HG02798 (cell line): Measurements from ENCODE around the gene TUBB3.
"Not testable (repeated sequence)": the region's sequence is repeated elsewhere in the genome, so short reads cannot be mapped to it uniquely, and the experiment has no call there.

Source experiments
- ATAC-seq: cut with Tn5 transposase; IDR thresholded peaks from one replicate; pipeline ENCODE4 v1.9.1; 2021; ENCODE audit warnings: mild to moderate bottlenecking; ENCODE audit not compliant: unreplicated experiment, poor library complexity

The TUBB3 gene

DNA sequence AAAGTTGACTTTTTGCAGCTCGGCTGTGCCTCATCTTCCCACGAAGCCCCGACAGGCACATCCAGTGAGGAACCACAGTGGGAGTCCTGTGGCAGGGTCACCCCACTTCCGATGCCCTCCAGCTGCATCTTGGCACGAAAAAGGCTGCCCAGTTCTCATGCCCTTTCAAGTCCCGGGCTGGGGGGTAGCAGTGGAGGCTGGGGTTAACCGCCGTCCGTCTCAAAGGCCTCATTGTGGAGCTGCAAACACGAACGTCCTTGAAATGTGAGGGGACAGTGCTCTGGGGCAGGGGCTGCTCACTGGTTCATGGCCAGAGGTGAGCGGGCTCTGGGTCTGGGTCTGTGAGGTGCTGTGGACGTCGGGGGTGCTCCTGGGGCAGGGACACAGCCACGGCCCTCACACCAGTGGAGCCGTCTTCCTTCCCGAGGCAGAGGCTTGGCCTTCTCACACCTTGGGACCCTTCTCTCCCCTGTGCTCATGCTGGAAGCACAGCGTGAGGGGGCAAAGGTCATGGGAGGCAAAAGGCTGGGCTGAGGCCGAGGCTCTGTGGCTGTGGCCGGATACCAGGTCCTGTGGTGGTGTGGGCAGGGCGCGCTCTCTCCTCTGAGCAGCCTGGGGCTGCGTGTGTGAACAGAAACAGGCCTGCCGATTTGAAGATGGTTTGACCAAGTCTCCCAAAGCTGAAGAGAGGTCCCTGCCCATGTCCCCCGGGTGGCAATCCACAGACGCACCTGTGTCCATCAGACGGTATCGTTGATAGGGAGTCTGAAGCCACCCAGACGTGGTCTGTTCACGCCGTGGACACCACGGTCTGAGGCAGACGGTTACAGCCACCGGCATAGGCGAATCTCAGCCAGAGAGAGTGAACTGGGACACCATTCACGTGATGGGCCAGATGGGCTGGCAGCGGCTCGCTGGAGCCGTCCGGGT is 7.6 kb upstream of the TUBB3 start:
- no peak for ATAC-seq

DNA sequence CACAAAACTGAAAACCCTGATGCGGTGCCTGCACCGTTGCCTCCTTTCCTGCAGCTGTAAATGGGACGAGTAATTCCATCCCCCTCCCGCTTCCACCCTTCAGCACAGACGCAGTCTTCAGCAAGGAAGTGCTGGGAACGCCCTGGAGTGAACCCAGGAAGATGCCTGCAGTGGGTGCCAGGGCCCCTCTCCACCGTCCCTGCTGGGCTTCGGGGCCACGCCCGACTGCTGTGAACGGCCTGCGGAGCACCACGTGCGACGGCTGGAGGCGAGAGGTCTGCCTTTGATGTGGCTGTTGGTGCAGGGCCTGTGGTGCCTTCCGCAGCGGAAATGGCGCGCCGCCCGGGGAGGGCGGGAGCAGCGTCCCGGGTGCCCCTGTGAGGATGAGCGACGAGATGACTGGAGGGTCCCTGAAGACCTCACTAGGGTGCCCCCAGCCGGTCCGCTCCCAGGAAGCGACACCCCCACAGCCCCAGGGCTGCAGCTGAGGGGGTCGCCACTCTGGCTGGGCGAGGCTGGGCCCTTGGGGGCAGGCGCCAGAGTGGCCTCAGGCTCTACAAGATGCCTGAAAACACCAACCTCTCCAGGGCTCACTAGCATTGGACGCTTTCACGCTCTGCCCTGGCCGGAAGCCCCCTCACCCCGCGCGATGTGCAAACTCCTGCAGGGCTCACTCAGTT is 5.2 kb upstream of the TUBB3 start:
- peak; percentile 84 for ATAC-seq

DNA sequence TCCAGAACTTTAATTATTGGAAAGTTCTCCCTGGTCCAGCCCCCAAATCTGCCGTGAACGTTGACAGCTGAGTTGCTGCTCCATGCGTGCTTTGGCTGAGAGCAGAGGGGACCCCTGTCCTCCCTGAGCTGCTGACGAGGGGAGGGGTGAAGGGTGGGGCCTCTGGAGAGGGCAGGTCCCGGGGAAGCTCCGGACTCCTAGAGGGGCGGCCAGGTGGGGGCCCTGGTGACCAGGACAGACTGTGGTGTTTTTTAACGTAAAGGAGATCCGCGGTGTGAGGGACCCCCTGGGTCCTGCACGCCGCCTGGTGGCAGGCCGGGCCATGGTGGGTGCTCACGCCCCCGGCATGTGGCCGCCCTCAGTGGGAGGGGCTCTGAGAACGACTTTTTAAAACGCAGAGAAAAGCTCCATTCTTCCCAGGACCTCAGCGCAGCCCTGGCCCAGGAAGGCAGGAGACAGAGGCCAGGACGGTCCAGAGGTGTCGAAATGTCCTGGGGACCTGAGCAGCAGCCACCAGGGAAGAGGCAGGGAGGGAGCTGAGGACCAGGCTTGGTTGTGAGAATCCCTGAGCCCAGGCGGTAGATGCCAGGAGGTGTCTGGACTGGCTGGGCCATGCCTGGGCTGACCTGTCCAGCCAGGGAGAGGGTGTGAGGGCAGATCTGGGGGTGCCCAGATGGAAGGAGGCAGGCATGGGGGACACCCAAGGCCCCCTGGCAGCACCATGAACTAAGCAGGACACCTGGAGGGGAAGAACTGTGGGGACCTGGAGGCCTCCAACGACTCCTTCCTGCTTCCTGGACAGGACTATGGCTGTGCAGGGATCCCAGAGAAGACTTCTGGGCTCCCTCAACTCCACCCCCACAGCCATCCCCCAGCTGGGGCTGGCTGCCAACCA is 4.4 kb upstream of the TUBB3 start, which contains the start of gene MC1R:
MC1R (plus strand) TSS at position 410 of the 895 bp plus-strand sequence; CDS start at position 807, 397 bp downstream.
- no peak for ATAC-seq

DNA sequence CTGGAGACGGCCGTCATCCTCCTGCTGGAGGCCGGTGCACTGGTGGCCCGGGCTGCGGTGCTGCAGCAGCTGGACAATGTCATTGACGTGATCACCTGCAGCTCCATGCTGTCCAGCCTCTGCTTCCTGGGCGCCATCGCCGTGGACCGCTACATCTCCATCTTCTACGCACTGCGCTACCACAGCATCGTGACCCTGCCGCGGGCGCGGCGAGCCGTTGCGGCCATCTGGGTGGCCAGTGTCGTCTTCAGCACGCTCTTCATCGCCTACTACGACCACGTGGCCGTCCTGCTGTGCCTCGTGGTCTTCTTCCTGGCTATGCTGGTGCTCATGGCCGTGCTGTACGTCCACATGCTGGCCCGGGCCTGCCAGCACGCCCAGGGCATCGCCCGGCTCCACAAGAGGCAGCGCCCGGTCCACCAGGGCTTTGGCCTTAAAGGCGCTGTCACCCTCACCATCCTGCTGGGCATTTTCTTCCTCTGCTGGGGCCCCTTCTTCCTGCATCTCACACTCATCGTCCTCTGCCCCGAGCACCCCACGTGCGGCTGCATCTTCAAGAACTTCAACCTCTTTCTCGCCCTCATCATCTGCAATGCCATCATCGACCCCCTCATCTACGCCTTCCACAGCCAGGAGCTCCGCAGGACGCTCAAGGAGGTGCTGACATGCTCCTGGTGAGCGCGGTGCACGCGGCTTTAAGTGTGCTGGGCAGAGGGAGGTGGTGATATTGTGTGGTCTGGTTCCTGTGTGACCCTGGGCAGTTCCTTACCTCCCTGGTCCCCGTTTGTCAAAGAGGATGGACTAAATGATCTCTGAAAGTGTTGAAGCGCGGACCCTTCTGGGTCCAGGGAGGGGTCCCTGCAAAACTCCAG is 3.4 kb upstream of the TUBB3 start:
- ATAC-seq = no peak

DNA sequence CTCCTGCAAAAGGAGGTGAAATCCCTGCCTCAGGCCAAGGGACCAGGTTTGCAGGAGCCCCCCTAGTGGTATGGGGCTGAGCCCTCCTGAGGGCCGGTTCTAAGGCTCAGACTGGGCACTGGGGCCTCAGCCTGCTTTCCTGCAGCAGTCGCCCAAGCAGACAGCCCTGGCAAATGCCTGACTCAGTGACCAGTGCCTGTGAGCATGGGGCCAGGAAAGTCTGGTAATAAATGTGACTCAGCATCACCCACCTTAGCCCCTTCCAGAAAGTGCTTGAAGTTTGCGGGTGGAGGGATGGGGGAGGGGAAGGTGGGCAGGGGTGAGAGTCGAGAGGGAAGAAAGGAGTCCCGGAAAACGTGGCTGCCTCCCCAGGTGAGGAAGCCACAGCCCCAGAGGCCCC is 2.4 kb upstream of the TUBB3 start:
- ATAC-seq = no peak

DNA sequence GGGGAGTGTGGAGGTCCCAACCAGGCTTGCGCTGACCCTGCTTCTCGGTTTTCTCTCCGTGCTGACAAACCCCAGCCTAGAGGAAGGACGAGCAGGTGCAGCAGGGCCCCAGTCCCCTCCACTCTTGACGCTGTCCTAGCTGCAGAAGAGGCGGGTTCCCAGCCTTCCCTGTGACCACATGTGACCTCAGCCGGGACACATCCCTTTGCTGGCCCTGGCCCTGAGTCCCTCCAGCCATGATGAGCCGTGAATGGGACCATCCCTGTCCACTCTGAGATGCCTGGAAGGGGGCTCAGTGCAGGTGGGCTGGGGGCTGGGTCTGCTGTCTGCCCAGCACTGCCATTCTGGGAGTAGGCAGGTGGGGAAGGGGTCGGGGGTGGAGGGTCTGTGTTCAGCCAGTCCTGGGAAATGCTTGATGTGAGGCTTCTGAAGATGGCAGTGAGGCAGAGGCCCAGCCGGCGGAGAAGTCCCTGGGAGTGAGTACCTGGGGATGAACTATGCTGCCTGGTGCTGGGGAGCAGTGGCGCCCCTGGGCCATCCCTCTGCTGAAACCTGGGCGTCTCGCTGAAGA is 1.9 kb upstream of the TUBB3 start:
- ATAC-seq = no peak

DNA sequence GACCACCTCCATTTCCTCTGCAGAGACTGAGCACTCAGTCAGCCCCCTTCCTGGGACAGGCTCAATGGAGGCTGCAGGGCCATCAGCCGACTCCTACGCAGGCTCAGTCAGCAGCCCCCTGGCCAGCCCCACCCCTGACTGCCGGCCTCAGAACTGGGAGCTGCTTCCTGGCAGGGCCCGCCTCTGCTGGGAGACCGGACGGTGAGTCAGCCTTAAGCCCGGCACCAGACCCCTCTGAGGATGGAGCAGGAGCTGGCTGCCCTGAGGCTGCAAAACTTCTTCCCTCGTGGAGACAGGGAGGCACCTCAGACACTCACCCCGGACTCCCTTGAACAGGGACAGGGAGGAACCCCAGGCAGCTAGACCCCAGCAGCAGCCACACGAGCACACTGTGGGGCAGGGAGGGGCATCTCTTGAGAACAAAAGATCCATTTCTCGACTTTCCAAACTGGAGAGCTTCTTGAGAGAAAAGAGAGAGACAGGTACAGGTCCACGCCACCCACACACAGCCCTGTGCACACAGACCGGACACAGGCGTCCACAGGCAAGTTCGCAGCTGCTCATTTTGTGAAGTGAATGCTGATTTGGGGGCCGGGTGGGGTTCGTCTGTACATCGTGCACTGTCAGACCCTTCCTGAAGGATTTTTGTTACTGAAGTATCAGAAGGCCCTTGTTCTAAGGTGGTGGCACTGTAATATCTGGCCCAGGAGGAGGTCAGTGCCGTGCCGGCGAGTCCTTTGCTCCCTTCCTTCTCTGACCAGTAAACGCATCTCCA is 1.3 kb upstream of the TUBB3 start:
- ATAC-seq = no peak

DNA sequence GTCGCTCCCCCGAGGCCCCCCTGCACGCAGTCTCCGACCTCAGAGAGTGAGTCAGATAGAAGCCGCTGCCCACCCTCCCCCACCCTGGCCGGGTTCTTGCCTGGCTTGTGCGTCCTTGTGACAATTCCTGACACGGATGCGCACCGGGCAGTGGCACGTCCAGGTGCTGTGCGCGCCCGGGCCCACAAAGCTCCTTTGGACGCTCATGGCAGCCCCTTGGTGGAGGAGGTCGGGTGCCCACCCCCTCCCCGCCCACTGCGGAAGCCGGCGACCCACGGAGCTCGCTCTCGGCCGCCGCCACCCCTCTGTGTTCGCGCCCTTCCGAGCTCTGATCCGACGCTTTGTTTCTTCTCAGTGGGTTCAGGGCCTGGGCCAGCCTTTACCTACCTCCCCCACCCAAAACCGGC is 662 bp upstream of the TUBB3 start:
- no peak for ATAC-seq

DNA sequence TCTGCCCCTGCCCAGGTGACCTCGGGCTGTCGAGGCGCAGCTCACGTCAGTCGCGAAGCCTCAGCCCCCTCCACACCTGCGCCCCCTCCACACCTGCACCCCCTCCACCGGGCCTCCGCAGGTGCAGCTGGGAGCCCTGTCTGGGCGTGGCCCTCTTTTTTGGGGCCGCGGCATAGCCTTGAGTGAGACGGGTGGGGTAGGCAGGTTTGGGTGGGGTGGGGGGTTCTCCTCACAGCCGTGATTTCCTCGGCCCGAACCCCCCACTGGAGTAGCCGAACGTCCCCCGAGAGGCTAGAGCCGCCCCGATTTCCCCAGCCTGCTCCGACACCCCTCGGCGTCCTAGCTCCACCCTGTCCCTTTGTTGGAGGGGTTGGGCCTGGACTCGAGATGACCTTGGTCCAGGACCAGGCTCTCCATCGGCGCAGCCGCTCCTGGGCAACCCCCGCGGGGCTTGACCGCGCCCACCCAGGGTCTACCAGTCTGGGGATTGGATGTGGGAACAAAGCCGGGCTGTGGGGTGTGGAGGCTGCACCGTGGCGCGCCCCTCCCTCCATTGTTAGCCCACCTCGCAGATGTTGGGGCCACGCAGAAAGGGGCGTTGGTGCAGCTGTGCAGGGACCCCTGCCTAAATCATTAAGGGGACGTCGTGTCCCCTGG is 626 bp downstream of the TUBB3 start:
- ATAC-seq = no peak

DNA sequence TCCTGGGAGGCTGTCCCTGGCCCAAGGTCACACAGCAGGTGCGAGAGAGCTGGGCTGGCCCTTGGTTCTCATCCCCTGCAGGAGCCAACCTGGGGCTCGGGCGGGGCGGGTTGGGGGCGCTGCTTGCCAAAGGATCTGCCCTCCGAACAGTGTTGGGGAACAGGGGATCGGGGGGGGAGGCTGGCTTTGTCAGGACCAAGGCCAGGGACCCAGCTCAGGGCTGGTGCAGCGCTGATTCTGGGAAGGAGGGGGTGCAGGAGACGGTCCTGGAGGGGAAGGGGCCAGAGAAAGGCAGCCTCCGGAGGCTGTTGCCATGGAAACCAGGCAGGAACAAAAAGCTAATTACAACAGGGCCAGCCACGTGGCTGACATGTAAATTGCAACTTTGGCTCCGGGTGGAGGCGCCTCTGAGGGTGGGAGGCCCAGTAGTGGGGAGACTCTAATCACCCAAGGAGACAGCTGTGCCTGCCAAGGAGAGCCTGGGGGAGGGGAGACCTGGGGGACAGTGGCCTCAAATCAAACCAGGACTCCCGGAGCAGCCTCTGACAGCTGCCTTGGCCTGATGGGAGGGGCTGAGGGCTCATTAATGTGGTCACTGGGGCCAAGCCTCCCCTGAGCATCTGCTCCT is 1.3 kb downstream of the TUBB3 start:
- ATAC-seq = no peak

DNA sequence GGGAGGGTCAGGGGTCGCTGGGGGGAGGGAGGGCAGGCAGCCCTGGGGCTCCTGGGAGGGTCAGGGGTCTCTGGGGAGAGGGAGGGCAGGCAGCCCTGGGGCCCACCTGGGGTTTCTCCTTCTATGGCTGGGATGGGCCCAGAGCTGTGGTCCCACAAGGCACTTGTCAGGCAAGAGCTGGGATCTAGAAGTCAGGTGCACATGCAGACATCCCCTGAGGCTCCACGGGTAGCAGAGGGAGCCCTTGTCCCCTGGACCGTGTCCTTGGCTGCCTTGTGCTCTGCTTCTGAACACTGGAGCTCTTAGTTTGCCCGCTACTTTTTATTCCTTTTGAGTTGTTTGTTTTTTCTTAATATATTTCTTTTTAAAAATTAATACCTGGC is 1.8 kb downstream of the TUBB3 start:
- no peak for ATAC-seq

DNA sequence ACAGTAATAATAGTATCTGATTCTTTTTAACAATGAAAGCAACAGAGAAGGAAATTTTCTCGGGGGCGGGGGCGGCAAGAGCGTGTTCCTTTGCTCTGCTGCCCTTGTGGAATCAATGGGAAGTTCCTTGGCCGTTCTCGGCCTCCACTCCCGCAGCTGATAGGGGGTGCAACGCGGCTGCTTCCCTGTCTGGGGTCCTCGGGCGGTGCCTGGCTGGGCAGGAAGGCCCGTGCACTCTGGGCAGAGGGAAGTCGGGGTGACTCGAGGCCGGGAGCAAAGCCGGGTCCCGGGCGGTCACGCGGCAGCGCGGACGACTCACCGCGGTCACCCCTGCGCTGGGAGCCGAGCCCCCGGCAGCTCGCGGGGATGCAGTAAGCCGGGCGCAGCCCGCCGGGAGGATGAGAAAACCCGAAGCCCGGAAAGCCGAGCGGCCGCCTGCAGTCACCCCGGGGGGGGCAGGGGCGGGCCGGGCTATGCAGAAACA is 2.5 kb downstream of the TUBB3 start:
- no peak for ATAC-seq

DNA sequence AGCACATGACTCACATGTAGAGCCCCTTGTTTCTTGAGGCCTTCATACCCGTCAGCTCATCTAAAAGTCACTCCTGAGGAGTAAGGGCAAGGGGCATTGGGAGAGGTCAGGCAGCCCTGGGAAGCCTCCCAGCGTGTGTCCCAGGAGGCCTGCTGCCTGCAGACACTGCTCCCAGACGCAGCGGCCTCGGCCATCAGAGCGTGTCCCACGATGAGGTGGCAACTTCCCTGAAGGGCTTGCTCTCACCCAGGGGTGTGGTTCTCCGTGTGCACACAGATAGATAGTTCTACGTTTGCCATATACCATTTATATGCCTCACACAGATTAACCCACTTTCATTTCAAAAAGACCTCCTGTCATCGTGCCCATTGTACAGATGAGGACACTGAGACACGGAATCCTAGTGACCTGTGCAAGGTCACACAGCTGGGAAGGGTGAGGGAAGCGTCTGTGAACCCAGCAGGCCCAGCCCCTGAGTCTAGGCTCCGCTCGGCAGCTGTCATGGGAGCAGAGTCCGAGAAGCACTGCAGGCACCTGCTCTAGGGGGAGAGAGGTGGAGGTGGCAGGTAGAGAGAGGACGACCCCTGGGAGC is 8.3 kb downstream of the TUBB3 start:
- no peak for ATAC-seq

DNA sequence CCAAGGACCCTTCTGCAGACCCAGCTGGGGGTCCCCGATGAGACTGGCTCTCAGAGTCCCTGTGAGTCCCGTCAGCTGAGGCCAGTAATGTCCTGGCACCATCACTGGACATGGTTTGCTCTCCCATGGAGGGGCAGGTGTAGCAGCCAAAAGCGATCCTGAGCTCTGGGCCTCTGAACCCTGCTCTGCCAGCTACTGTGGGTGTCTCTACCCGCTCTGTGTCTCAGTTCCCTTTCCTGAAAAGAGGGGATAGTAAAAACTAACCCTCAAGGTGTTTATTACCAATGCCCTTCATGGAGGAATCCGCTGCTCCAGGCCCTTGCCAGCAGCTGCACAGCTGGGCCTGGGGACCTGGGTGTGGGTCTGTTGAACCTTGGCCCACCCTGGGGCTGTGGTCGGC is 8.8 kb downstream of the TUBB3 start:
- no peak for ATAC-seq

DNA sequence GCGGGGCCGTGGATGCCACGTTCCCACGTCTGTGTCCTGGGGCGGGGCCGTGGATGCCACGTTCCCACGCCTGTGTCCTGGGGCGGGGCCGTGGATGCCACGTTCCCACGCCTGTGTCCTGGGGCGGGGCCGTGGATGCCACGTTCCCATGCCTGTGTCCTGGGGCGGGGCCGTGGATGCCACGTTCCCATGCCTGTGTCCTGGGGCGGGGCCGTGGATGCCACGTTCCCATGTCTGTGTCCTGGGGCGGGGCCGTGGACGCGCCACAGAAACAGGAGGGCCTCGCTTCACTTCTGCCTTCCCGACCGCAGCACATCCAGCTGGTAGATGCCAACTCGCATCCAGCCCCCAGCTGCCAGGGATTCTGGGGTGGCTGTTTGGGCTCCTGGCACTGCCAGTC is 10.9 kb downstream of the TUBB3 start:
- not testable (repeated sequence) for ATAC-seq

DNA sequence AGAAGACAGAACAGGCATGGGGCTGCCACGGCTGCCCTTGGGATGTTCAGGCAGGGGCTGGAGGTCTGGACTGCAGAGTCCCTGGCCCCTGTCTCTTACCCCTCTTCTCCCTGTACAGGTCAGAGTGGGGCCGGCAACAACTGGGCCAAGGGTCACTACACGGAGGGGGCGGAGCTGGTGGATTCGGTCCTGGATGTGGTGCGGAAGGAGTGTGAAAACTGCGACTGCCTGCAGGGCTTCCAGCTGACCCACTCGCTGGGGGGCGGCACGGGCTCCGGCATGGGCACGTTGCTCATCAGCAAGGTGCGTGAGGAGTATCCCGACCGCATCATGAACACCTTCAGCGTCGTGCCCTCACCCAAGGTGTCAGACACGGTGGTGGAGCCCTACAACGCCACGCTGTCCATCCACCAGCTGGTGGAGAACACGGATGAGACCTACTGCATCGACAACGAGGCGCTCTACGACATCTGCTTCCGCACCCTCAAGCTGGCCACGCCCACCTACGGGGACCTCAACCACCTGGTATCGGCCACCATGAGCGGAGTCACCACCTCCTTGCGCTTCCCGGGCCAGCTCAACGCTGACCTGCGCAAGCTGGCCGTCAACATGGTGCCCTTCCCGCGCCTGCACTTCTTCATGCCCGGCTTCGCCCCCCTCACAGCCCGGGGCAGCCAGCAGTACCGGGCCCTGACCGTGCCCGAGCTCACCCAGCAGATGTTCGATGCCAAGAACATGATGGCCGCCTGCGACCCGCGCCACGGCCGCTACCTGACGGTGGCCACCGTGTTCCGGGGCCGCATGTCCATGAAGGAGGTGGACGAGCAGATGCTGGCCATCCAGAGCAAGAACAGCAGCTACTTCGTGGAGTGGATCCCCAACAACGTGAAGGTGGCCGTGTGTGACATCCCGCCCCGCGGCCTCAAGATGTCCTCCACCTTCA is 11.7 kb downstream of the TUBB3 start:
- ATAC-seq = no peak
